Panc1 (cell line): ENCODE data around the gene ZNF689. TPM values are rescaled to one million over a fixed set of nuclear protein-coding genes. Genes with fewer than 3 reads are reported as not detected.
A peak's percentile ranks its signal among the peaks of the same experiment; 100 is the strongest.

Experiments used
- ATAC-seq: fragments of 200-7000 bp; cut with Tn5 transposase; 2 replicates; pipeline ENCODE4 v1.9.1; 2020; ENCODE audit warnings: mild to moderate bottlenecking, moderate library complexity
- BruUV-seq: library from RNA; stranded (reverse); fragments of 400-500 nt; replicated peaks from 2 replicates; lab custom pipeline; 2021; lab: Mats Ljungman, UMichigan
- CTCF ChIA-PET: fragments of 300-600 bp; sonication (Branson Sonifier 250); formaldehyde crosslinking; loops from one replicate; lab custom pipeline; 2022; ENCODE audit warnings: antibody characterized with exemption; lab: Charles Lee
- POLR2A ChIA-PET: fragments of 300-600 bp; sonication (Branson Sonifier 250); formaldehyde crosslinking; loops from one replicate; lab custom pipeline; 2022; ENCODE audit warnings: antibody characterized with exemption; lab: Charles Lee
- DNase-seq: peaks from one replicate; pipeline ENCODE4 v3.0.0-alpha.2; 2010; ENCODE audit warnings: low read depth, low spot score
- H3K27ac ChIP-seq: 2 replicates; pipeline ENCODE4 v1.5.1; 2011; ENCODE audit warnings: mild to moderate bottlenecking, low read length, inconsistent platforms
- H3K27me3 ChIP-seq: fragments of 200-500 bp; sonication (Bioruptor generic); 2 replicates; pipeline ENCODE4 v1.6.0; 2014; ENCODE audit warnings: low read length, inconsistent platforms; ENCODE audit not compliant: control insufficient read depth, insufficient read depth
- H3K36me3 ChIP-seq: fragments of 200-500 bp; sonication (Bioruptor generic); 2 replicates; pipeline ENCODE4 v1.5.1; 2014; ENCODE audit warnings: inconsistent platforms, mild to moderate bottlenecking, low read length, moderate library complexity; ENCODE audit not compliant: control insufficient read depth, insufficient read depth
- H3K4me1 ChIP-seq: 2 replicates; pipeline ENCODE4 v1.5.1; 2011; ENCODE audit warnings: inconsistent platforms, mild to moderate bottlenecking, low read length, moderate library complexity; ENCODE audit not compliant: control insufficient read depth, insufficient read depth
- H3K4me3 ChIP-seq, 2 experiments: 2 replicates each; pipeline ENCODE4 v1.5.1; 2011 to 2012; ENCODE audit warnings: low read depth in 2 of 2, low read length in 2 of 2, mild to moderate bottlenecking in 2 of 2, inconsistent platforms in 1 of 2, moderate library complexity in 1 of 2
- H3K9me3 ChIP-seq: fragments of 200-500 bp; sonication (Bioruptor generic); 2 replicates; pipeline ENCODE4 v1.5.1; 2014; ENCODE audit warnings: low read depth, mild to moderate bottlenecking, inconsistent platforms, low read length, moderate library complexity; ENCODE audit not compliant: control insufficient read depth, insufficient read depth
- CTCF ChIP-seq: fragments of 450-650 bp; IDR thresholded peaks from 2 replicates; pipeline ENCODE4 v1.5.1; 2017; ENCODE audit warnings: mild to moderate bottlenecking
- POLR2AphosphoS5 ChIP-seq: IDR thresholded peaks from 2 replicates; pipeline ENCODE4 v1.6.1; 2012; ENCODE audit warnings: mild to moderate bottlenecking, low read depth, low read length, moderate library complexity
- REST ChIP-seq, 2 experiments: IDR thresholded peaks; 2 replicates each; pipeline ENCODE4 v1.6.1; 2011 to 2012; ENCODE audit warnings: low read depth in 2 of 2, control low read depth in 1 of 2, low read length in 1 of 2, mild to moderate bottlenecking in 1 of 2, moderate library complexity in 1 of 2; ENCODE audit not compliant: insufficient read depth in 1 of 2
- SIN3A ChIP-seq: IDR thresholded peaks from 2 replicates; pipeline ENCODE4 v1.6.1; 2012; ENCODE audit warnings: low read depth, mild to moderate bottlenecking, low read length, moderate library complexity, borderline replicate concordance; ENCODE audit not compliant: insufficient read depth
- TCF7L2 ChIP-seq: IDR thresholded peaks from 2 replicates; pipeline ENCODE4 v1.6.1; 2011; ENCODE audit warnings: mild to moderate bottlenecking, low read depth, low read length, inconsistent platforms
- in situ Hi-C: cut with HindIII; loops from 2 replicates; pipeline ENCODE4 v1.10.0; 2016; ENCODE audit warnings: low sequenced_read_pairs, low pct_unique_long_range_greater_than_20kb
- intact Hi-C: fragments of 100-400 bp; cut with micrococcal nuclease; formaldehyde crosslinking; loops from one replicate; pipeline ENCODE4 v1.10.0; 2022; ENCODE audit not compliant: unreplicated experiment
- total RNA-seq: library from RNA; stranded (reverse); gene quantifications from one replicate; pipeline ENCODE4 v1.2.1, GENCODE V29; 2021; ENCODE audit not compliant: unreplicated experiment

The ZNF689 gene
- total RNA-seq, 1 experiment from 2014 or later = 16.5 TPM

- DNase-seq (peak; percentile 99), ATAC-seq (peak; percentile 89)
- ChIA-PET POLR2A (interaction anchor here (0.5 to 1.1 kb wide), 3 partner anchors 39 to 387 kb away, joined by 5 to 14 read pairs (median 5); no protein-coding TSS in a partner anchor), CTCF (interaction anchor here (0.6 kb wide), 1 partner anchor 7 kb away, joined by 4 read pairs; the partner anchor contains the start of gene PRR14)
- H3K36me3 ChIP-seq = peaks cover 23% of the 10 kb centered on the region
- intact Hi-C loops (no loop called here), in situ Hi-C loops (no loop called here)
- H3K27ac ChIP-seq = peak within 1 kb of the TSS; percentile 98
- no TSS peak for BruUV-seq
- peak within 1 kb of the TSS; percentile 89 to 90 for H3K4me3 ChIP-seq
- 0 out of 4 replicates have a peak, but pooled peaks of 1 of the 2 experiments have one; percentile 30 for TF ChIP-seq REST (IDR thresholded peaks at IDR 0.05; ENCODE audit: insufficient read depth in 1 of 2, low read depth in 2 of 2, low read length in 1 of 2)
- peak; percentile 97 for TF ChIP-seq CTCF
- TF ChIP-seq POLR2AphosphoS5 = peak; percentile 65
- TF ChIP-seq SIN3A = 0 out of 2 replicates have a peak, but pooled peaks have one; percentile 34
- no peak for TF ChIP-seq TCF7L2
- no peaks in the 10 kb centered on the region for H3K27me3 ChIP-seq
- H3K9me3 ChIP-seq = no peaks in the 10 kb centered on the region
- peaks cover 26% of the 10 kb centered on the region for H3K4me1 ChIP-seq
Measured at GRCh38 chr16:30657866-30658730, 47.9 kb upstream of the ZNF689 start, which contains the start of gene FBRS. Gene FBRS, plus strand, starts transcription at chr16:30658431. Its CDS starts 1,088 bp downstream, at chr16:30659519.

- ChIA-PET POLR2A (interaction anchor here (0.5 to 0.7 kb wide), 2 partner anchors 42 to 388 kb away, joined by 3 to 14 read pairs; partner anchors contain the start of gene SRCAP), CTCF (no interaction called here)
- DNase-seq = no peak
- Histone ChIP-seq H3K27me3 (no peaks in the 10 kb centered on the region), H3K9me3 (no peaks in the 10 kb centered on the region), H3K36me3 (peaks cover 20% of the 10 kb centered on the region), H3K27ac (peak overlapping the region; percentile 95), H3K4me1 (peaks cover 29% of the 10 kb centered on the region), H3K4me3 (peak overlapping the region; percentile 51 to 77)
- intact Hi-C loops (no loop called here), in situ Hi-C loops (no loop called here)
- TF ChIP-seq SIN3A (no peak), POLR2AphosphoS5 (no peak; the same call in 1 of the 2 replicates), REST (IDR thresholded peaks at IDR 0.05; ENCODE audit: insufficient read depth in 1 of 2, low read depth in 2 of 2, low read length in 1 of 2) (no peak), CTCF (no peak), TCF7L2 (no peak)
- TSS peak; percentile 82 for BruUV-seq
- ATAC-seq = peak; percentile 0; the same call in 1 of the 2 replicates
Measured at GRCh38 chr16:30656974-30657865, 47.0 kb upstream of the ZNF689 start.
